Right atrium auricular region (tissue), 2 donors: ENCODE measurements around the gene PTPN9. TPM values are rescaled to one million over a fixed set of nuclear protein-coding genes. Genes with fewer than 3 reads are reported as not detected.
"Not testable (repeated sequence)": the region's sequence is repeated elsewhere in the genome, so short reads cannot be mapped to it uniquely, and the experiment has no call there.

Experiments
- DNase-seq: peaks from one replicate; pipeline ENCODE4 v3.0.0-alpha.2; 2019; ENCODE audit warnings: low spot score
- H3K27ac ChIP-seq, 2 donors: fragments of 200-600 bp; sonication (generic); 1 replicate in 1 of 2; 2 replicates in 1 of 2; pipeline ENCODE4 v1.5.1; 2016 to 2019
- H3K27me3 ChIP-seq, 2 donors: fragments of 200-600 bp; sonication (generic); one replicate each; pipeline versions ENCODE4 v1.5.1 to v1.6.0; 2017 to 2019
- H3K36me3 ChIP-seq: fragments of 200-600 bp; sonication (generic); one replicate; pipeline ENCODE4 v1.5.1; 2016
- H3K4me1 ChIP-seq, 2 donors: fragments of 200-600 bp; sonication (generic); one replicate each; pipeline versions ENCODE4 v1.5.1 to v1.6.0; 2017 to 2019
- H3K4me3 ChIP-seq, 2 donors: fragments of 200-600 bp; sonication (generic); 1 replicate in 1 of 2; 2 replicates in 1 of 2; pipeline ENCODE4 v1.5.1; 2017 to 2019; ENCODE audit warnings: mild to moderate bottlenecking in 1 of 2, moderate library complexity in 1 of 2
- H3K9me3 ChIP-seq, 2 donors: fragments of 200-600 bp; sonication (generic); one replicate each; pipeline ENCODE4 v1.5.1; 2019
- total RNA-seq, 2 donors: library from RNA; depleted of rRNA; stranded (reverse); fragments of >200 nt; gene quantifications; one replicate each; pipeline ENCODE4 v1.1.0, GENCODE V29; 2016
- TF ChIP-seq, protein P1 (sequence below), 2 donors: fragments of 200-600 bp; sonication (generic); IDR thresholded peaks; one replicate each; pipeline ENCODE4 v1.5.1; 2019; ENCODE audit warnings: antibody characterized with exemption in 2 of 2

The PTPN9 gene
- total RNA-seq, 2 donors from 2014 or later, result 9.6 to 9.9 TPM

DNA sequence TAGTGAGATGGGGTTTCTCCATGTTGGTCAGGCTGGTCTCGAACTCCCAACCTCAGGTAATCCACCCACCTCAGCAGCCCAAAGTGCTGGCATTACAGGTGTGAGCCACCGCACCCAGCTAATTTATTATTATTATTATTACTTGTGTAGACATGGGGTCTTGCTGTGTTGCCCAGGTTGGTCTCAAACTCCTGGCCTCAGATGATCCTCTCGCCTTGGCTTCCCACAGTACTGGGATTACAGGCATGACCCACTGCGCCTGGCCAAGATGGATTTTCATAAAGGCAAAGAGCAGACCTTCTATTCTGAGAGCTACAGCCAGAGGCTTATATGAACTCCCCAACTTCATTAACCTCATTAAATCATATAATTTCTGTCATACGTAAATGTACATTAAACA is 17.2 kb downstream of the PTPN9 start:
- Histone ChIP-seq H3K4me3 (no peak overlapping the region), H3K4me1 (no peaks in the 10 kb centered on the region), H3K9me3 (no peaks in the 10 kb centered on the region), H3K27ac (no peak overlapping the region), H3K36me3 (no peaks in the 10 kb centered on the region), H3K27me3 (no peaks in the 10 kb centered on the region)
- TF ChIP-seq, protein P1, sequence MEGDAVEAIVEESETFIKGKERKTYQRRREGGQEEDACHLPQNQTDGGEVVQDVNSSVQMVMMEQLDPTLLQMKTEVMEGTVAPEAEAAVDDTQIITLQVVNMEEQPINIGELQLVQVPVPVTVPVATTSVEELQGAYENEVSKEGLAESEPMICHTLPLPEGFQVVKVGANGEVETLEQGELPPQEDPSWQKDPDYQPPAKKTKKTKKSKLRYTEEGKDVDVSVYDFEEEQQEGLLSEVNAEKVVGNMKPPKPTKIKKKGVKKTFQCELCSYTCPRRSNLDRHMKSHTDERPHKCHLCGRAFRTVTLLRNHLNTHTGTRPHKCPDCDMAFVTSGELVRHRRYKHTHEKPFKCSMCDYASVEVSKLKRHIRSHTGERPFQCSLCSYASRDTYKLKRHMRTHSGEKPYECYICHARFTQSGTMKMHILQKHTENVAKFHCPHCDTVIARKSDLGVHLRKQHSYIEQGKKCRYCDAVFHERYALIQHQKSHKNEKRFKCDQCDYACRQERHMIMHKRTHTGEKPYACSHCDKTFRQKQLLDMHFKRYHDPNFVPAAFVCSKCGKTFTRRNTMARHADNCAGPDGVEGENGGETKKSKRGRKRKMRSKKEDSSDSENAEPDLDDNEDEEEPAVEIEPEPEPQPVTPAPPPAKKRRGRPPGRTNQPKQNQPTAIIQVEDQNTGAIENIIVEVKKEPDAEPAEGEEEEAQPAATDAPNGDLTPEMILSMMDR (IDR thresholded peaks at IDR 0.05), result no peak
- no peak for DNase-seq

DNA sequence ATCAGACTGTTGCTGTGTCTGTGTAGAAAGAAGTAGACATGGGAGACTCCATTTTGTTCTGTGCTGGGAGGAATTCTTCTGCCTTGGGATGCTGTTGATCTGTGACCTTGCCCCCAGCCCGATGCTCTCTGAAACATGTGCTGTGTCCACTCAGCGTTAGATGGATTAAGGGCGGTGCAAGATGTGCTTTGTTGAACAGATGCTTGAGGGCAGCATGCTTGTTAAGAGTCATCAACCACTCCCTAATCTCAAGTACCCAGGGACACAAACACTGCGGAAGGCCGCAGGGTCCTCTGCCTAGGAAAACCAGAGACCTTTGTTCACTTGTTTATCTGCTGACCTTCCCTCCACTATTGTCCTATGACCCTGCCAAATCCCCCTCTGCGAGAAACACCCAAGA is 19.8 kb downstream of the PTPN9 start:
- not testable (repeated sequence) for H3K9me3 ChIP-seq, H3K36me3 ChIP-seq, H3K4me3 ChIP-seq, DNase-seq, H3K4me1 ChIP-seq, H3K27ac ChIP-seq, H3K27me3 ChIP-seq

- DNase-seq, H3K27me3 ChIP-seq, H3K27ac ChIP-seq, H3K9me3 ChIP-seq, H3K4me1 ChIP-seq, H3K4me3 ChIP-seq, H3K36me3 ChIP-seq: not testable (repeated sequence)
These were observed 20.2 kb downstream of the PTPN9 start for GRCh38 chr15:75558955-75559354.

DNA sequence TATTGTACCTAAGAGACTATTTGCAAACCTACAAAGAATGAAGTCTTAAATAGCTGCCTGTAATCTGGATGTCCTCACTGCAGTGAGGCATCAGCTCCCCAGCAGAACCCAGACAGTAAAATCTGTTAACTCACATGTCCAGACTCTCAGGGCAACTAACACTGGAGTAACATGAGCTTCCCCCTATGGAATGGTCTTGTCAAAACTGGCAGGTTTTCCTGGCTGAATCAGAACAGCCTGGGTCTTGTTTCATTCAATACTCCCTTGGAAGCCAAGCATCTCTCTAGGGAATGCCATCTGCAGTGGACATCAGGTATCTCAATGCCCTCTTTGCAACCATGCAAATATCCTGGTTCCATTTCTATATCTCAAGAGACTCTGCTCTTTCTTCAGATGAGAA is 24.4 kb downstream of the PTPN9 start:
- DNase-seq, result no peak
- Histone ChIP-seq H3K27ac (no peak overlapping the region), H3K27me3 (no peaks in the 10 kb centered on the region), H3K36me3 (no peaks in the 10 kb centered on the region), H3K4me1 (peaks cover 0 to 13% of the 10 kb centered on the region in 2 donors), H3K4me3 (no peak overlapping the region), H3K9me3 (no peaks in the 10 kb centered on the region)
- TF ChIP-seq, protein P1 (IDR thresholded peaks at IDR 0.05), result no peak

- Histone ChIP-seq H3K9me3 (no peaks in the 10 kb centered on the region), H3K27me3 (no peaks in the 10 kb centered on the region), H3K36me3 (no peaks in the 10 kb centered on the region), H3K4me1 (peaks cover 0 to 13% of the 10 kb centered on the region in 2 donors), H3K4me3 (no peak overlapping the region), H3K27ac (no peak overlapping the region)
- TF ChIP-seq, protein P1 (IDR thresholded peaks at IDR 0.05), result no peak
- no peak for DNase-seq
These were observed 25.5 kb downstream of the PTPN9 start for GRCh38 chr15:75553659-75554058.

- no peak for DNase-seq
These were observed 28.0 kb downstream of the PTPN9 start for GRCh38 chr15:75551091-75551490.

DNA sequence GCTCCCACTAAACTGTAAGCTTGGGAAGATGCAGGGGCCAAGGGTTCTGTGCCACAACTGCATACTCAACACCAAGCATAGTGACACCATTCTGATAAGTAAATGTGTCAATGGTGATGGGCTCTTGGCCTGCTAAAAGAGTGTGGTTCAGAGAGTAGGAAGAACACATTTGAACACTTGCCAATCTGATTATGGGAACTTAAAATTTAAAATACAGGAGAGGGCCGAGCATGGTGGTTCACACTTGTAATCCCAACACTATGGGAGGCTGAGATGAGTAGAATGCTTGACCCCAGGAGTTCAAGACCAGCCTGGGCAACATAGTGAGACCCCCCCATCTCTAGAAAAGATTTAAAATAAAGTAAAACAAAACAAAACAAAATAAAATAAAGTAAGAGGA is 34.1 kb downstream of the PTPN9 start:
- H3K27ac ChIP-seq, result peak overlapping the region in 1 of 2 donors; percentile 16
- H3K4me1 ChIP-seq, result peaks cover 0 to 44% of the 10 kb centered on the region in 2 donors
- H3K9me3 ChIP-seq, result no peaks in the 10 kb centered on the region
- TF ChIP-seq, protein P1 (IDR thresholded peaks at IDR 0.05), result no peak
- H3K36me3 ChIP-seq, result no peaks in the 10 kb centered on the region
- no peak for DNase-seq
- H3K4me3 ChIP-seq, result no peak overlapping the region
- no peaks in the 10 kb centered on the region for H3K27me3 ChIP-seq

More at GRCh38 chr15:75551091-75551490, 28.0 kb downstream of the PTPN9 start:
- H3K9me3 ChIP-seq, result no peaks in the 10 kb centered on the region
- no peaks in the 10 kb centered on the region for H3K36me3 ChIP-seq
- no peak overlapping the region for H3K4me3 ChIP-seq
- peaks cover 0 to 22% of the 10 kb centered on the region in 2 donors for H3K4me1 ChIP-seq
- H3K27me3 ChIP-seq, result no peaks in the 10 kb centered on the region
- no peak overlapping the region for H3K27ac ChIP-seq
- TF ChIP-seq, protein P1 (IDR thresholded peaks at IDR 0.05), result no peak
